NCI-H2171 treated with DMSO at 0.1 percent for 48 hours (cell line): ENCODE data around the gene MYRIP.
"Not testable (repeated sequence)": the region's sequence is repeated elsewhere in the genome, so short reads cannot be mapped to it uniquely, and the experiment has no call there.

ENCODE experiments used
- DNase-seq: peaks from one replicate; lab custom pipeline; 2025; lab: John Stamatoyannopoulos, UW

Gene MYRIP

DNA sequence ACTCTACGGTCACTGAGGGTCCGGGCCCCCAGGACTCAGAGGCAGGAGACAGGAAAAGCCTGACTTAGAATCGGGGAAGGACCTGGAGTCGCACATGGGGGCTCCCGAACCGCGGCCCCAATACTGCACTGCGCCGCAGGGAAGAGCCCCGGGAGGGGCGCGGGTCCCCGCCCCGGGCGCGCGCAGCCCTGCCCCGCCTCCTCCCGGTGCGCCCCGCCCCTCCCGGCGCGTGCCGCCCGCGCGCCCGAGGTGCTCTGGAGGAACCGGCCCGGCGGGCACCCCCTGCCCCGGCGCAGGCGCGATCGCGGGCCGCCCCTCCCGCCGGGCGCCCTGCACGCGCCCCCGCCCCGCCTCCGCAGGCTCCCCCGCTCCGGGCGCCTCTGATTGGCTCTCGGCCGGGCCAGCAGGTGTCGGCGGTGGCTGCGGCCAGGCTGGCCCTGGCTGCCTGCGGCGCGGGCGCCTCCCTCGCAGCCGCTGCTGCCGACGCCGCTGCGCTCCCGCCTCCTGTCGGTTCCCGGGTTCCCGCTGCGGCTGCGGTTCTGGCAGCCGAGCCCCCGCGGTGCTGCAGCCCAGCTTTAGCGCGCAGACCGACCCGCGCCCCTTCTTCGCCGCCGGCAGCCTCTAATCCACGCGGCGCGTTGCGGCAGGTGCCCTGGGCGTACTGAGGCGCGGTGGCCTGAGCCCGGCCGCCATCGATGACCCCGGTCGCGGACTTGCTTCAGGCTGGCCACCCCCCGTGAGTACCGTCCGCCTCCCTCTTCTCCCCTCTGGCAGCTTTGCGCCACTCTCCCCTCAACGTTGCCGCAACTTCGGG is at the start of gene MYRIP:
MYRIP (plus strand) TSS at position 429 of the 814 bp plus-strand sequence. CDS start 91,208 bp downstream, outside the sequence.
- DNase-seq: peak; percentile 62

DNA sequence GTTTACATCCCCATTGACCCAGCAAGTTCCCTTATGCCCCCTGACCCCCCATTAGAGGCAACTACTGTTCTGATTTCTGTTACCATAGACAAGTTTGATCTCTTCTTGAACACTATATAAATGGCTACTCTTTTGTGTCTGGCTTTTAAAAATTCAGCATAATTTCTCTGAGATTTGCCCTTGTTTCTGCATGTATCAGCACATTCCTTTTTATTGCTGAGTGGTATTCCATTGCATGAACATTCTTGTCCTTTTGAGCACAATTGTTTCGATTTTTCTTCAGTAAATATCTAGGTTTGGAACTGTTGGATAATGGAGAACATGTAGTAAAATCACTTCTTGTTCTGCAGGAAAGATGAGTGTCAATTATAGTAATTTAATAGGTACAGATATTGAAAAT is 49.1 kb upstream of the MYRIP start:
- DNase-seq: no peak

DNA sequence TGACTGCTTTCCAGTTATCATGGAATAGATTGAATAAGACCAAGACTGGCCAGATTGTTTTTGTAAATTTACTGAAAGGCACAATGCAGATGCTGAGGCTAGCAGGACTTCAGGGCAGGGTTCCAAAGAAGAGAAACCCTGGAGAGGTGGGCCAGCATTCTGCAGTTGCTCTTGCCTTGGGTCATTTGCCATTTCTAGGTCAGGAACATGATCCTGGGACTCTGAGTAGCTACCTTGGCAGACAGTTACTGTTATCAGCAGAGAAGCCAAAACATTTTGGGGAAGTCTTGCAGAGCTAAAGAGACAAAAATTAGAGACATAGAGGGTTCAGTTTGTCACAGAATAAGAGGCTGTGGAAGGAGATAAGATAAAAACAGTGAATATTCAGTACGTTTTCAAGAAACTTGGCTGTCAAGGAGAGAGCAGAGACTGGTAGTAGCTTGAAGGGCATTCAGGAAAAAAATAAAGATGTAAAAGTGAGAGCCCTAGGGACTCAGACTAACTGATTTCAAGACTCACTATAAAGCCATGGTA is 46.8 kb upstream of the MYRIP start:
- no peak for DNase-seq

DNA sequence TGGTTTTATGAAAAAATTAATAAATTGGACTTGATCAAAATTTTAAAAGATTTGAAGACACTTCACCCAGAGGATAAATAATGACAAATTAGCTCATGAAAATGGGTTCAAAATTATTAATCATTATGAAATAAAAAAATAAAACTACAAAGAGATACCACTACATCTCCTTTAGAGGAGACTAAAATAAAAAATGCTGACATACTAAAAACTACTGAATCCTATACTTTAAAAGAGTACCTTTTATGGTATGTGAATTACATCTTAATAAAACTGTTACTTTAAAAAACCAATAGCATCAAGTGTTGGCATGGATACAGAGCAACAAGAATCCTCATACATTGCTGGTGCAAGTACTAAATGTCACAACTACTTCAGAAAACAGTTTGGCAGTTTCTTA is 46.0 kb upstream of the MYRIP start:
- no peak for DNase-seq

DNA sequence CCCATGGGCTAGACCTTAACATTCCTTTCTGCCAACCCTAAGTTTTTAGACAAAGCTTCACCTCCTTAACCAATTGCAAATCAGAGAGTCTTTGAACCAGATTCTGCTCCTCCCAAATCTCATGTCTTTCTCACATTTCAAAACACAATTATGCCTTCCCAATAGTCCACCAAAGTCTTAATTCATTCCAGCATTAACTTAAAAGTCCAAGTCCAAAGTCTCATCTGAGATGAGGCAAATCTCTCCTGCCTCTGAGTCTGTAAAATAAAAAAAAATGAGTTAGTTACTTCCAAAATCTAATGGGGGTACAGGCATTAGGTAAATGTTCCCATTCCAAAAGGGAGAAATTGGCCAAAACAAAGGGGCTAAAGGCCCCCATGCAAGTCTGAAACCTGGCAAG is 43.8 kb upstream of the MYRIP start:
- DNase-seq: no peak

DNA sequence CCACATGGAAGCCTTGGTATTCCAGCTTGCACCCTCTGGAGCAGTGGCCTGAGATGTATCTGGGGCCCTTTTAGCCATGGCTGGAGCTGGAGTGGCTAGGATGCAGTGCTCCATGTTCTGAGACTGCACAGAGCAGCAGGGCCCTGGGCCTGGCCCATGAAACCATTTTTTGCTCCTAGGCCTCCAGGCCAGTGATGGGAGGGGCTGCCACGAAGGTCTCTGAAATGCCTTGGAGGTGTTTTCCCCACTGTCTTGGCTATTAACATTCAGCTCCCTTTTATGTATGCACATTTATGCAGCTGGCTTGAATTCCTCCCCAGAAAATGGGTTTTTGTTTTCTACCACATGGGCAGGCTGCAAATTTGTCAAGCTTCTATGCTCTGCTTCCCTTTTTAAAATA is 43.0 kb upstream of the MYRIP start:
- no peak for DNase-seq

DNA sequence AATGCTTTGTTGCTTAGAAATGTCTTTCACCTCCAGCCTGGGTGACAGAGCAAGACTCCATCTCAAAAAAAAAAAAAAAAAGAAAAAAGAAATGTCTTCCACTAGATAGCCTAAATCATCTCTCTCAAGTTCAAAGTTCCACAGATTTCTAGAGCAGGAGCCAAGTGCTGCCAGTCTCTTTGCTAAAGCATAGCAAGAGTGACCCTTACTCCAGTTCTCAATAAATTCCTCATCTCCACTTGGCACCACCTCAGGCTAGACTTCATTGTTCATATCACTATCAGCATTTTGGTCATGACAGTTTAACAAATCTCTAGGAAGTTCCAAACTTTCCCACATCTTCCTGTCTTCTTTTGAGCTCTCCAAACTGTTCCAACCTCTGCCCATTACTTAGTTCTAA is 42.5 kb upstream of the MYRIP start:
- not testable (repeated sequence) for DNase-seq

DNA sequence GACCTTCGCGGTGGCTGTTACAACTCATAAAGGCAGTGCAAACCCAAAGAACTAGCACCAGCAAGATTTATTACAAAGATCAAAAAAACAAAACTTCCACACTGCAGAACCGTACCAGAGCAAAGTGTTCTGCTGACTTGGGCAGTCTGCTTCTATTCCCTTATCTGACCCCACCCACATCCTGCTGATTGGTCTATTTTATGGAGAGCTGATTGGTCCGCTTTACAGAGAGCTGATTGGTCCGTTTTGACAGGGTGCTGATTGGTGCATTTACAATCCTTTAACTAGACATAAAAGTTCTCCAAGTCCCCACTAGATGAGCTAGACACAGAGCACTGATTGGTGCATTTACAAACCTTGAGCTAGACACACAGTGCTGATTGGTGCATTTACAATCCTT is 31.2 kb upstream of the MYRIP start:
- not testable (repeated sequence) for DNase-seq

DNA sequence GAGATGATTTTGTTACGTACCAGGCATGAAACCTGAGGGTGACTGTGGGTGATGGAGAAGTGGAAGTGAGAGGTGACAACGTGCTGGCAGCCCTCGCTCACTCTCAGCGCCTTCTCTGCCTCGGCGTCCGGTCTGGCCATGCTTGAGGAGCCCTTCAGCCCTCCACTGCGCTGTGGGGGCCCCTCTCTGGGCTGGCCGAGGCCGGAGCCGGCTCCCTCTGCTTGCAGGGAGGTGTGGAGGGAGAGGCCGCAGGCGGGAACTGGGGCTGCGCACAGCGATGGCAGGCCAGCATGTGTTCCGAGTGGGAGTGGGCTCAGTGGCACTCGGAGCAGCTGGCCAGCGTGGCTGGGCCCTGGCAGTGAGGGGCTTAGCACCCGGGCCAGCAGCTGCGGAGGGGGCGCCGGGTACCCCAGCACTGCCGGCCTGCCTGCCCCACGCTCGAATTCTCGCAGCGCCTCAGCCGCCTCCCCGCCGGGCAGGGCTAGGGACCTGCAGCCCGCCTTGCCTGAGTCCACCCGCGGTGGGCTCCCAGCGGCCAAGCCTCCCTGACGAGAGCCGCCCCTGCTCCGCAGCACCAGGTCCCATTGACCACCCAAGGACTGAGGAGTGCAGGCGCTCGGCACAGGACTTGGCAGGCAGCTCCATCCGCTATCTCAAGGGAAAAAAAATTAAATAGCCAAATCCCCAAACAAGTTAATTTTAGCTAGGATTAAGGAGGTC is 29.7 kb upstream of the MYRIP start:
- no peak for DNase-seq

DNA sequence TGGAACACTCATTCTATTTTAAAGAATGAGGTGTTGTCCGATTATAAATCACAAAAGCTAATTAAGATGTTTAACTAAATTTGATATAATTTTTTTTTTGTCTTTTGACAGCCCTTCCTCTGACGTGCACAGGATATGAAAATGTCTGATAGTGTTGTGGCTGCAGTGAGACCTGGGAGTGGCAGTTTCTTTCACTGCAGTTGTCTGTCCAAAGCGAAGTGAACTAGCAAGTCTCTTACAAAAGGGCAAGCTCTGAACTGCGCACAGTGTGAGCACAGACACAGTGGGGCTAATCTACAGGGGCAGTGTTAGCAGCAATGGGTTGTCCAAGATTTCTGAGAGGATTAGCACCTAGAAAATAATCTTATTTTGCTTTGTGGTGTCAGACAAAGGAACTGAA is 29.1 kb upstream of the MYRIP start:
- DNase-seq: no peak

DNA sequence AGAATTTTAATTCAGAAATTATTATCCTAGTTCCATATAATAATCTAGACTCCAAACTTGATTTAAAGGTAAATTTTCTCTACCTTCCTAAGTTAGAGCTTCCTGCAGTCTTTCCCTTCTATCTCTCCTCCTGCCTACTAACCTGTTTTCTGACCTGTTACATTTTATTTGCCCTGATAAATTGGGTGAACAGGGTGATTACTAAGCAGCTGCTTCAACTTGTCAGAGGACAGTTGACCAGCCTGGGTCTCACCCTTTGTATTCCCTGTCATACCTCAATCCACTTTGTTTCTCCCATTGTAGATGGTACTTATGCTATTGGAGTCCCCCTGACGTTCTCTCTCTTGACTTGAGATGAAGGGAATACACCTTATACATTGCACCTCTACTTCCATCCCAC is 28.4 kb upstream of the MYRIP start:
- DNase-seq: no peak

DNA sequence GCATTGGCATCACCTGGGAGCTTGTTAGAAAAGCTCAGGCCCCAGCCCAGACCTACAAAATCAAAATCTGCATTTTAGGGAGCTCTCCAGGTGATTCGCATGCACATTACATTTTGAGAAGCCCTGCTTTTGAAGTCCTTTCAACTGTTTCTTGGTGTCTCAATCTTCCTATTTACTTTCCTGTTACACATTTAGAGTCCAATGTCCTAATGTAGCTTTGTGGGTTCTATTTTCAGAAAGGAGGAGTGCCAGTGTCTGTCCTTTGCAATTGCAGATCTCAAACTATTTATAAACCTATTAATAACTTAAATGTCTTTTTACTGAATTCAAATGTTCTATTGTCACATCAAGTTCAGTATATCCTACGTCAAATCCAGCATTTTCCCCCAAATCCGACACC is 27.8 kb upstream of the MYRIP start:
- no peak for DNase-seq

DNA sequence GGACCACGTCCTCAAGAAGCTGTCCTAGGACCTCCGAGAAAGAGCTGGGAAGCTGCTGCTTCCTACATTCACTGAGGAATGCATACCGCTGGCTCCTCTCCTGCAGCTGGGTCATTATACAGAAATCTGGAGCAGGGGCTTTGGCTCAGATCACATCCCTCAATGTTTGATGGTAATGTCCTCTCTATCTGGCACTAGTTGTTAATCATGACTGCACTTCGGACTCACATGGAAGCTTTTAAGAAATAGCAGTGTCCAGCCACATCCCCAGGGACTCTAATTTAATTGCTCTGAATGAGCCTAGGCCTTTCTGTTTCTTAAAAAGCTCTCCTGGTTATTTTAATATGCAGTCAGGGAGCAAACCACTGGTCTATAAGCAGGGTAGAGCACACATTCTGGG is 25.7 kb upstream of the MYRIP start:
- DNase-seq: no peak

DNA sequence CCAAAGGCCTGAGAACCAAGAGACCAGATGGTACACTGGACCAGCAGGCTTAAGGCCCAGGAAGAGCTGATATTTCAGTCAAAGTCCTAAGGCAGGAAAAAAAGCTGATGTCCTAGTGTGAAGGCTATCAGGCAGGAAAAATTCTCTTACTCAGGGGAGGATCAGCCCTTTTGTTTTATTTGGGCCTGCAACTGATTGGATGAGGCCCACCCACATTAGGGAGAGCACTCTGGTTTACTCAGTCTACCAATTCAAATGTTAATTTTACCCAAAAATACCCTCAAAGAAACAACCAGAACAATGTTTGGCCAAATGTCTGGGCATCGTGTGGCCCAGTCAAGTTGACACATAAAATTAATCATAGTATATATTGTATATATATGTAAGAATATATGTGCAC is 24.5 kb upstream of the MYRIP start:
- DNase-seq: no peak

DNA sequence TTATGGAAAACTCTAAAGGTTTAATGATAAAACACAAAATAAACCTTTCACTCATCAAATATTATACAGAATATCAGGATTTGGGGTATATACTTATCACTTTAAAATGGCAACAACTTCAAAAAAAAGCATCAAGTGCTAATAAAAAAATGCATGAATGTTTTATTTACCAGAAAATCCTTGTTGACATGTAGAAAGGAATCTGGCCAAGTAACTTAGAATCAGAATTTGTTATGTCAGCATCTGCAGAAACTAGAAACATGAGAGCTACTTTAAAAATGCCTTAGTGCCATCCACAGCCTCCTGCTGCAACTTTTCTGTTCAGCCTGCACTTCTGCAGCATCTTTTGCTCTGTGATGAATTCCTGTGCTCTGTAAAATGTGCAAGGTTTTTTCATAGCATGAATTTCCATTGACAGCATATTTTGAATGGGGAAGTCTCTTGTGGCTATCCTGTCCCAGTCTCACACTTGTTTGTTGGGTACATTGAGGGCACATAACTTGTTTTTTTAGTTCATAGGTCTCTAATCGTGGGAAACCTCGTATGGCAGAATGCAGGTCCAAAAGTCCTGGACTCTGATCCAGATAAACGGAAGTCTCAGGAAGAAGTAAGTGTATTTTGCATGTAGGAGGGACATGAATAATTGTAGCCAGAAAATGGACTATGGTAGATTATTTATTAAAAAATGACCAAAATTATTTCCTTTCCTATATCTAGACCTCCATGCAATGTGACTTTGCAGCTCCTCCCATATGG is 21.1 kb upstream of the MYRIP start:
- no peak for DNase-seq

DNA sequence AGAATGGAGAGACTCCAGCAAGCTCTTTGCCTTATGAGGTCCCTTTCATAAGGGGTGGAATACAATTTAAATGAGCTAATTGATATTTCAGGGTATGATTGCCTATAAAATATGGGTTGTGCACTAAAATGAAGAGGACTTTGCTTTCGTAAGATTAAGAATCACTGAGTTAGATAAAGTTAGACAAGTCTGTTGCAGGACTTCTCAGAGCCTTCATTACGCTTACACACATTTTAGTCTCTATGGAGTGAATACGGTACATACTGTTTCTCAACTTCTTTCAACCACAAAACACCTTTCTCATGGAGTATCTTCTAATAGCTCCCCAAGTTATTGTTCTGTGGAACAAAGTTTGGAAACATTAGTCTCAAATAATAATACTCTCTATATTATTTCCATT is 17.8 kb upstream of the MYRIP start:
- no peak for DNase-seq

DNA sequence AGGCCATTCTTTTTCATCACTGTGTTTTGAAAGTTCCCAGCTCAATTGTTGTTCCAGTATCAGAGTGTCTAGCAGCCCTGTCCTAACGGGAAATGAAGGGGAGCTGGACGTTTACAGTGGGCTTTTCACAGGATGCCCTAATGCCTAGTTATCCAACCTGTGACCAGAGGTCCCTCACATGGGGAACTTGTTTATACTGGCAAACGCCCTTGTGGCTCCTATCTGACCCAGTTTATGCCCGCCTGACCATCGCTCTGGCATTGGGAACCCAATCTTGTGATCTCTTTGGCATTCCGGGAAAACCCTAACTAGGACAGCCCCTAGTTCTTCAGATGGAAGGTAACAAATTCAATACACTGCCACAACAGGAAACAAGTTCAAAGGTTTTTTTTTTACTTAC is 14.5 kb upstream of the MYRIP start:
- DNase-seq: no peak

DNA sequence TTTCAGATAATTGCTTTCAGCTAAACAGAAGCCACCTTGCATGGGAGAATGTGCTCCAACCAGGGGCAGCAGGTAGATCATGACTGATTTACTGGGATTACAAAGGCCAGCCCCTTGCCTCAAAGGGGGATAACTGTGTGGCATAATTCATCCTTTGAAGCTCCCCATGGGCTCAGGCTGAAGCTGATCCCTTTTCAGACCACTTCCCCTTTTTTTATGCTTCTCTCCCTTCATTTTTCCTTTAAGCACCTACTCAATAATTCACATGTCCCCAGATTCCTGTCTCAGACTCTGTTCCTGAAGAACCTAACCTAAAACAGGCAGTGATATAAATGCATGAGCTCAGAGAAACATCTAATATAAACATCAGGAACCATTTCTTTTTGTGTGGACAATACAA is 8.2 kb upstream of the MYRIP start:
- no peak for DNase-seq

DNA sequence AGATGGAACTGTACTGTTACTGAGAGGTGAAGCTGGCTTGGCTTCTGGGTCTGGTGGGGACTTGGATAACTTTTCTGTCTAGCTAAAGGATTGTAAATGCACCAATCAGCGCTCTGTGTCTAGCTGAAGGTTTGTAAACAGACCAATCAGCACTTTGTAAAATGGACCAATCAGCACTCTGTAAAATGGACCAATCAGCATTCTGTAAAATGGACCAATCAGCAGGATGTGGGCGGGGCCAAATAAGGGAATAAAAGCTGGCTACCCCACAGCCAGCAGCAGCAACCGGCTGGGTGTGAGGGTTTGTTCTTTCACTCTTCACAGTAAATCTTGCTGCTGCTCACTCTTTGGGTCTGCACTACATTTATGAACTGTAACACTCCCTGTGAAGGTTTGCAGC is 6.9 kb upstream of the MYRIP start:
- DNase-seq: not testable (repeated sequence)

DNA sequence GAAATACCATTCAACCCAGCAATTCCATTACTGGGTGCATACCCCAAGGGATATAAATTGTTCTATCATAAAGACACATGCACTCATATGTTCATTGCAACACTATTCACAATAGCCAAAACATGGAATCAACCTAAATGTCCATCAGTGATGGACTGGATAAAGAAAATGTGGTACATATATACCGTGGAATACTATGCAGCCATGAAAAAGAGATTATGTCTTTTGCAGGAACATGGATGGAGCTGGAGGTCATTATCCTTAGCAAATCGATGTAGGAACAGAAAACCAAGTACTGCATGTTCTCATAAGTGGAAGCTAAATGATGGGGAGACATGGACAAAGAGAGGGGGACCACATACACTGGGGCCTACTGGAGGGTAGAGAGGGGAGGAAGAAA is 5.5 kb upstream of the MYRIP start:
- no peak for DNase-seq

DNA sequence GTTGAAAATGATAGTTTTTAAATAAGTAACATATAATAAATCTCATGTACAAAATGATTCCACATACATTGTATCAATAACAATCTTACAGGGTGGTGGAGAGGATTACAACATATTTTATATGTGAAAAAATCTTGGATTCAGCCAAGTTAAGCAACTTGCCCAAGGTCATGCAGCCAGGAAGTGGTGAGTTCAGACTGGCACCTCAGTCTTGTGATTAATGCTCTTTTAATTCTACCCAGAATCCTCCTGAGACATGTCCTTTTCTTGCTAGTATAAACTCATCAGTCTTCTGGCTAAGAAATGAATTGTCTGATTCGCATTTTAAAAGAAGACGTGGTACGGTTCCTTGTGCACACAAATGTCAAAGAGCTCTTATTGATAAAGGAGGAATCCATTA is 4.5 kb upstream of the MYRIP start:
- no peak for DNase-seq

DNA sequence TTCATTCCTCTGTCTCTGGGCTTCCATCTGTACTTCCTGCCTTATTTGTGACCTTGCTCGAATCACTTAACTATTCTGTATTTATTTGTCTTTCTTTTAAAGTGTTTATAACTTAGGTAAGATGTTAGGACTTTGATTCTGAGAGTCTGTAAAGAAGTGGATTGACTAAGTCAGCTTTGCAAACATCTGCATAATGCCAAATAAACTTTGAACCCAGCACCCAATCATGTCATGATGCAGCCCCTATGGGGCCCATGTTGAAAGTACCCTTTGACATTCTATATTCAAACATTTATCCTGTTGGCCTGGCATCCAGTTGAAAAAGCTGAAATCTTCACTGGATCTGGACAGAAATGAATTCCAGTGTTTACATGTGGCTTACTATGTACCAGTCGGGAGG is 3.8 kb upstream of the MYRIP start:
- no peak for DNase-seq

DNA sequence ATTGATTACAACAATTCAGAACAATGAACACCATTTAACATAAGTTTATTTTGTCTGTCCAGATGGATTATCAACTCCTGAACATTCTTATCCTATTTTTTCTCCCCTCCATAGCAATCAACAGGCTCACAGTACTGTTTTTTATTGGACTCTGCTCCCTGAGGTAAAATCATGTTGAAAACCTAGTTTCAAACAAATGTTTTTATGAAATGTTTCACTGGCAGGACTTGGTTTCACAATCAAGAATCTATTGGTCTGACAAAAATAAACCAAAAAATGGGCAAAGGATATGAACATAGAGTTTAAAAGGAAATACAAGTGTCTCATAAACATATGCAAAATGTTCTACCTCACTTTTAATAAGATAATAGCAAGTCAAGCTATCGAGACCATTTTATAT is 2.6 kb upstream of the MYRIP start:
- no peak for DNase-seq
